ENCODE measurements around the gene GJB1.

GJB1 gene

DNA sequence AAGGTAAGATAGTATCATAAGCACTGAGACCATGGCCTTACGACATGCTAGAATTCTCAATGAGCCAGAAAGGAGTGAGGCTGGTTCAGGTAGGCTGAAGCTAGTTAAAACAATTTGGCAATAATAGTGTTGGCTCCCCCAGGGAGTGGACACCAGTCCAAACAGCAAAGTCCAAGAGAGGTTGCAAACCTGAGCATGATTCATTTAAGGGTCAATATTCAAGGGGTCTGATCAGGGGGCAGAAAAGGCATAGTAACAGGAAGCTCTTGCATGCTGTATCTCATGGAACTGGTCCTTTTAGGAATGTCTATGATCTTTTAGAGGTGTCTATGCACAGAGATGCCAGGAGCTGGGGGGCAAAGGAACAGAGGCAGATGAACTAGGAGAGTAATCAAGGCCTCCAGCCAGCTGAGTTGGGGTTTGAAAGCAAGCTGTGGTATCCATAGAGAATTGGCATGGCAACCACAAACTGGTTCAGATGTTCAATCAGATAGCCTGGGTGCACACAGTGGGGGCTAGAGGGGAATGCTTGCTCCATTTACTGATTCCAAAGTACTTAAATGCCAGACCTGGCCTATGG lies 5.1 kb downstream of the GJB1 start:
- TF ChIP-seq, protein P1, sequence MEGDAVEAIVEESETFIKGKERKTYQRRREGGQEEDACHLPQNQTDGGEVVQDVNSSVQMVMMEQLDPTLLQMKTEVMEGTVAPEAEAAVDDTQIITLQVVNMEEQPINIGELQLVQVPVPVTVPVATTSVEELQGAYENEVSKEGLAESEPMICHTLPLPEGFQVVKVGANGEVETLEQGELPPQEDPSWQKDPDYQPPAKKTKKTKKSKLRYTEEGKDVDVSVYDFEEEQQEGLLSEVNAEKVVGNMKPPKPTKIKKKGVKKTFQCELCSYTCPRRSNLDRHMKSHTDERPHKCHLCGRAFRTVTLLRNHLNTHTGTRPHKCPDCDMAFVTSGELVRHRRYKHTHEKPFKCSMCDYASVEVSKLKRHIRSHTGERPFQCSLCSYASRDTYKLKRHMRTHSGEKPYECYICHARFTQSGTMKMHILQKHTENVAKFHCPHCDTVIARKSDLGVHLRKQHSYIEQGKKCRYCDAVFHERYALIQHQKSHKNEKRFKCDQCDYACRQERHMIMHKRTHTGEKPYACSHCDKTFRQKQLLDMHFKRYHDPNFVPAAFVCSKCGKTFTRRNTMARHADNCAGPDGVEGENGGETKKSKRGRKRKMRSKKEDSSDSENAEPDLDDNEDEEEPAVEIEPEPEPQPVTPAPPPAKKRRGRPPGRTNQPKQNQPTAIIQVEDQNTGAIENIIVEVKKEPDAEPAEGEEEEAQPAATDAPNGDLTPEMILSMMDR (IDR thresholded peaks at IDR 0.05): no peak
- no peak for TF ChIP-seq ZFX (IDR thresholded peaks at IDR 0.05; ENCODE audit: borderline replicate concordance)
- H3K27ac ChIP-seq: no peak overlapping the region

DNA sequence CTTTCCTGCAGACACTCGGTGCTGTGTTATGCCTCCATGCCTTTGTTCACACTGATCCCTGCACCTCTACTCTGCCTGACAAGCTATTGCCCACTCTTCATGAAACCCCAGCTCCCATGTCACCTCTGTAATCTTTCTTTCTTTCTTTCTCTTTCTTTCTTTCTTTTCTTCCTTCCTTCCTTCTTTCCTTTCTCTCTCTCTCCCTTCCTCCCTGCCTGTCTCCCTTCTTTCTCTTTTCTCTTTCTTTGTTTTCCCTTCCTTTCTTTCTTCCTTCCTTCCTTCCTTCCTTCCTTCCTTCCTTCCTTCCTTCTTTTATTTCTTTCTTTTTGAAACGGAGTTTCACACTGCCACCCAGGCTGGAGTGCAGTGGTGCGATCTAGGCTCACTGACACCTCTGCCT lies 12.5 kb downstream of the GJB1 start:
- TF ChIP-seq, protein P1 (IDR thresholded peaks at IDR 0.05): no peak
- no peak for TF ChIP-seq ZFX (IDR thresholded peaks at IDR 0.05; ENCODE audit: borderline replicate concordance)
- no peak overlapping the region for H3K27ac ChIP-seq

DNA sequence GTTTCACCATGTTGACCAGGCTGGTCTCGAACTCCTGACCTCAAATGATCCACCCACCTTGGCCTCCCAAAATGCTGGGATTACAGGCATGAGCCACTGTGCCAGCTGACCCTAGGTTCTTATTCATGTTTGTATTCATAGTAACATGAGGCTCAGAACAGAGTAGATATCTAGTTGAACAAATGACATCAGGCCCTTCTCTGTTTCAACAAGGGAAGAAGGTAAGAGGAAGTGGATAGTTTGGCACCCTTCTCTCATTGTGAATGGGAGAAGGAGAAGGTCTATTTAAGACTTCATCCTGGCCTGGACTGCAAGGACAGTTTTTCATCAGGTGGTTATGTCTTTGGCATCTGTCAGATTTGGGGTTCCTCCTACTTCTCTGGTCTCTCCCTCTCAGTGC lies 13.8 kb downstream of the GJB1 start:
- no peak overlapping the region for H3K27ac ChIP-seq
- TF ChIP-seq ZFX (IDR thresholded peaks at IDR 0.05; ENCODE audit: borderline replicate concordance): no peak
- TF ChIP-seq, protein P1 (IDR thresholded peaks at IDR 0.05): no peak

DNA sequence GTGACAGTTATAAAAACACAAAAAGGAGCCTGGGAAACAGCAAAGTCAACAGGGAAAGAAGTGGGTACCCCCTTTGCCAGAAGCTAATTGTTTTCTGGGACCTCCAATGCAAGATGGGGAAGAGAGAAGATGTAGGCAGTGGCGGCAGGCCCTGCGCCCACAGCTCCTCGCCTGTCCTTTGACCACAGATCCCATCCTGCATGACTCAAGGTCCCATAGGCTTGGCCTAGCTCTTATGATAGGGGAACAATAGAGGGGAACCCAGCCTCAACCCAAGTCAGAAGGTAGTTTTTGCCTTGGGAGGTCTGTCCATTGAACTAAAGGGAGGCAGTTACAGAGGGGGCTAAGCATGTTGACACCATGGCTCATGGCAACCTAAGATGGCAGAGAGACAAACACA lies 16.8 kb downstream of the GJB1 start:
- H3K27ac ChIP-seq: no peak overlapping the region
- no peak for TF ChIP-seq ZFX (IDR thresholded peaks at IDR 0.05; ENCODE audit: borderline replicate concordance)
- TF ChIP-seq, protein P1 (IDR thresholded peaks at IDR 0.05): no peak

DNA sequence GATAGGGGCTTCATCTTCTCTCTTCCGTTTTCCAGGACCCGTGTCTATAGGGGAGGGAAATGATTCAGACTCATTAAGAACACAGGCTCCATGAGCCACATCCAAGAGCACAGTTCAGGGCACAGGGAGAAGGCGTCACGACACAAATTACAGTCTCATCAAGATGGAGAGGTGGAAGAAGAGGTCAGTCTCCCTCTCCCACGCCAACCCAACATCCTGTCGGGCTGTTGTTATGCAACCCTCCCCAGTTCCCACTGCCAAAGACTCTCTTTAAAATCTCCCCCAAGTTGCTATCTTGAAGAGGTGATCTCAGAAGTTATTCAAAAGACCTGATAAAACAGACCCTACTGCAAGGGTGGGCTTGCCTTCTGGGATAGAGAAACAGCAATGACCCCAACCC lies 18.3 kb downstream of the GJB1 start:
- TF ChIP-seq ZFX (IDR thresholded peaks at IDR 0.05; ENCODE audit: borderline replicate concordance): no peak
- TF ChIP-seq, protein P1 (IDR thresholded peaks at IDR 0.05): no peak

DNA sequence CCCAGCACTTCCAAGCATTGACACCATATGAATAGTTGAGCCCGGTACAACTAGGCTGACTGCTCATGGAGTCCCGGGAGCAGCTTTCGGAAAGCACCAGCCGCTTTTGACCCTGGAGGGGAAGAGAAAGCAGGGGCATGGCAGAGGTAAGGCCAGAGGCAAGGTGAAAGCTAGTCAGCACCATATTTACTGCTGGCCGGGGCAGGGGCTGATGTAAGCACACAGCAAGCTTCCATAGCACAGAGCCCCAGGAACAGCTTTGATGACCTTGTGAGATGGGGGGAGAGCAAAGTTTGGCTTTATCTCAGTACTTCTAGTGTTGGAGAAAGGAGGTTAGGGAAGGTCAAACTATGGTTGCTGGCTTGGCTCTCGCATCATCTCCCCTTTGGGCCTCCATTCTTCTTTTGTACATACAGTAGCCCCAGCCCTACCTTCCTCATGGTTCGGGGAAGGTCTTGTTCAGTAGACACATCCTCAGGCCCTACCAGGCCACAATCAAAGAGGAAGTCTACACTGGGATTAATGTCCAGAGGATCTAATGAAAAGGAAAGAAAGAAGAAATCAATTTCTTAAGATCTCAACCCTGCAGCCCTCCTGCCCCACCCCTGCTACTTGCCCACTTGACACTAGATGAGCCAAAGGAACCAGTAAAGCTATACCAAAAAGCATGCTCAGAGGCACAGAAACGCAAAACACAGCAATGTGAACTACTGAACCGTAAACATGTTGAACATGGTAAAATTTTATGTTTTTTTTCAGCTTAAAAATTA lies 21.5 kb downstream of the GJB1 start:
- H3K27ac ChIP-seq: no peak overlapping the region

More for the DNA sequence above, 18.3 kb downstream of the GJB1 start:
- H3K27ac ChIP-seq: no peak overlapping the region

More for the DNA sequence above, 21.5 kb downstream of the GJB1 start:
- no peak for TF ChIP-seq ZFX (IDR thresholded peaks at IDR 0.05; ENCODE audit: borderline replicate concordance)
- TF ChIP-seq, protein P1 (IDR thresholded peaks at IDR 0.05): no peak
